Heart left ventricle (tissue), 13 donors: Measurements from ENCODE around the gene THSD4.

ENCODE experiments used
- CTCF ChIP-seq, 12 donors: fragments of 200-600 bp; sonication (generic) in 4 of 12; IDR thresholded peaks; one replicate each; pipeline versions ENCODE4 v1.5.0 to v1.8.0; 2018 to 2022; ENCODE audit warnings: antibody characterized with exemption in 12 of 12, mild to moderate bottlenecking in 5 of 12
- POLR2A ChIP-seq, 2 donors: fragments of 450-650 bp; IDR thresholded peaks; one replicate each; pipeline ENCODE4 v1.6.1; 2017; ENCODE audit warnings: antibody characterized with exemption in 2 of 2, mild to moderate bottlenecking in 2 of 2, moderate library complexity in 2 of 2
- donor health status: ischemic (EF 13 %, LVEDD 7.1; RV severe dilation, severe dysfunction).
- donor health status: DM: no; HTN: yes; CAD: no.
- donor health status: DM: no; HTN: no; CAD: no.
- donor health status: ischemic (EF 25% LVEDD 6.9; RV normal size, moderate dysfunction).
- donor health status: ischemic (EF 25% LVEDD 5.7; RV mildly dilated, moderate dysfunction).
- donor health status: ischemic (EF 35%, LVEDD 5.7; RV mildly dilated, moderate dysfunction).
- donor health status: nonischemic (EF 11% LVEDD 7.7; RV severe dilation, severe dysfunction).
- donor health status: DM: yes; HTN: yes; CAD: no.
- donor health status: PGD.
- donor health status: ischemic (EF 29% LVEDD 5.4; RV normal size, mild dysfunction).
- donor health status: nonischemic (EF 23%, LVEDD 6.1; RV moderate dilation, normal function).

DNA sequence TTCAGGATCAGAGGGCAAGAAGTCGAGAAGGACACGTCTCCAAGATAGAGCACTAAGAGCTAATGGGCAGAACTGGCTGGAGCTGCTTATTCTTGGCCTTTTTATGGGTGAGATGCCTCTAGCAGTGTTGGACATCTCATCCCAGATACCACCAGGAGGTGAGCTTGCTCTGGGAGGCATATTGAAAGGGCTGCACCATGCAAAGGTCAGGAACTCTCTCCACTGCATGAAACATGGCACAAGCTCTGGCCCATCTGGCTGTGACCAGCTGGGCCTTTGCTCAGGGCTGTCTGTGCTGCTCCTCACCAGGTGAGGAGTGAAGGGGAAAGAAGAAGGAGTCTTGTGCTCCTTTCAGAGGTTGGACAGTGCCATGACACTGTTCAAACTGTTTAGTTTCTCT is 188.7 kb downstream of the THSD4 start:
- TF ChIP-seq CTCF (IDR thresholded peaks at IDR 0.05): no peak
- no peak for TF ChIP-seq POLR2A (IDR thresholded peaks at IDR 0.05)
